Measurements from ENCODE around the gene BIRC3. TPM values are rescaled to one million over a fixed set of nuclear protein-coding genes. Genes with fewer than 3 reads are reported as not detected.

Gene BIRC3
- total and polyA plus RNA-seq, 2 of the 8 experiments (the other 6 are each of a cell fraction or from before 2014, with no cell fraction given): 0.08 to 0.20 TPM

DNA sequence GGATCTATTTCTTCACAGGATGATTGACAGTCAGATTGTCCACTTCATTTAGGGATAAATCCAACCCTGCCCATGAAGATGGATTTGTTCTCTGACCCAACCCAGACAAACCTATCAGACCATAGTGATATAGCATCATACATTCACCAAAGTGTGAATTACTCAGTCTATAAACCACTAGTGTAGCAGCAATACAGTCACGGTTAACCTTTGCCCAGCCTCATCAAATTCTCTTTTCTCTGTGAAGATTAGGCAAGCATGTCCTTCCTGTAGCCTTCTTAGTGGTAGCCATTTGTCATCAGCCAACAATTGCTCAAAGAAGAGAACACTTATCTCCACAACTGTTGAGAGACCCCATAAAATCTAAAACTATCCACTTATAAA lies 15.3 kb downstream of the BIRC3 start:
- CTCF ChIA-PET (ENCODE audit: partially characterized antibody): interaction anchor here (1.2 kb wide), 1 partner anchor 9 kb away, joined by 7 read pairs; no protein-coding TSS in a partner anchor
- 97% methylated on average over 1 of the region's 1 CpG; no CpG with 5 or more reads in 1 of the 2 experiments for WGBS, 2 experiments (ENCODE audit: extremely low coverage in 1 of 2, insufficient coverage in 1 of 2, insufficient read length in 1 of 2, insufficient replicate concordance in 2 of 2, low coverage in 1 of 2, low lambda C conversion rate in 2 of 2, missing lambda C conversion rate in 1 of 2)
- TF ChIP-seq EZH2 (IDR thresholded peaks at IDR 0.05; ENCODE audit: low read depth, low read length, severe bottlenecking) (no peak), NANOG (IDR thresholded peaks at IDR 0.05; ENCODE audit: insufficient read depth, low read depth, low read length, poor library complexity, severe bottlenecking) (no peak), TAF7 (optimal IDR thresholded peaks at IDR 0.05; ENCODE audit: borderline replicate concordance, low read depth, low read length) (no peak), GTF2F1 (IDR thresholded peaks at IDR 0.05; ENCODE audit: borderline replicate concordance, low read depth, low read length) (no peak), SUZ12 (IDR thresholded peaks at IDR 0.05; ENCODE audit: low read length) (no peak), POLR2A (IDR thresholded peaks at IDR 0.05; ENCODE audit: control extremely low read depth in 1 of 2, low read depth in 2 of 2, low read length in 2 of 2) (no peak), HDAC2 (IDR thresholded peaks at IDR 0.05; ENCODE audit: borderline replicate concordance in 1 of 2, low read depth in 2 of 2, low read length in 2 of 2) (no peak)
- TF ChIP-seq, protein P1, sequence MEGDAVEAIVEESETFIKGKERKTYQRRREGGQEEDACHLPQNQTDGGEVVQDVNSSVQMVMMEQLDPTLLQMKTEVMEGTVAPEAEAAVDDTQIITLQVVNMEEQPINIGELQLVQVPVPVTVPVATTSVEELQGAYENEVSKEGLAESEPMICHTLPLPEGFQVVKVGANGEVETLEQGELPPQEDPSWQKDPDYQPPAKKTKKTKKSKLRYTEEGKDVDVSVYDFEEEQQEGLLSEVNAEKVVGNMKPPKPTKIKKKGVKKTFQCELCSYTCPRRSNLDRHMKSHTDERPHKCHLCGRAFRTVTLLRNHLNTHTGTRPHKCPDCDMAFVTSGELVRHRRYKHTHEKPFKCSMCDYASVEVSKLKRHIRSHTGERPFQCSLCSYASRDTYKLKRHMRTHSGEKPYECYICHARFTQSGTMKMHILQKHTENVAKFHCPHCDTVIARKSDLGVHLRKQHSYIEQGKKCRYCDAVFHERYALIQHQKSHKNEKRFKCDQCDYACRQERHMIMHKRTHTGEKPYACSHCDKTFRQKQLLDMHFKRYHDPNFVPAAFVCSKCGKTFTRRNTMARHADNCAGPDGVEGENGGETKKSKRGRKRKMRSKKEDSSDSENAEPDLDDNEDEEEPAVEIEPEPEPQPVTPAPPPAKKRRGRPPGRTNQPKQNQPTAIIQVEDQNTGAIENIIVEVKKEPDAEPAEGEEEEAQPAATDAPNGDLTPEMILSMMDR (IDR thresholded peaks at IDR 0.05; ENCODE audit: control extremely low read depth in 1 of 3, insufficient read depth in 1 of 3, low read depth in 1 of 3, low read length in 3 of 3): no peak
- TF ChIP-seq, protein P2, sequence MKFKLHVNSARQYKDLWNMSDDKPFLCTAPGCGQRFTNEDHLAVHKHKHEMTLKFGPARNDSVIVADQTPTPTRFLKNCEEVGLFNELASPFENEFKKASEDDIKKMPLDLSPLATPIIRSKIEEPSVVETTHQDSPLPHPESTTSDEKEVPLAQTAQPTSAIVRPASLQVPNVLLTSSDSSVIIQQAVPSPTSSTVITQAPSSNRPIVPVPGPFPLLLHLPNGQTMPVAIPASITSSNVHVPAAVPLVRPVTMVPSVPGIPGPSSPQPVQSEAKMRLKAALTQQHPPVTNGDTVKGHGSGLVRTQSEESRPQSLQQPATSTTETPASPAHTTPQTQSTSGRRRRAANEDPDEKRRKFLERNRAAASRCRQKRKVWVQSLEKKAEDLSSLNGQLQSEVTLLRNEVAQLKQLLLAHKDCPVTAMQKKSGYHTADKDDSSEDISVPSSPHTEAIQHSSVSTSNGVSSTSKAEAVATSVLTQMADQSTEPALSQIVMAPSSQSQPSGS (IDR thresholded peaks at IDR 0.05; ENCODE audit: low read length): no peak

More for the DNA sequence above, 15.3 kb downstream of the BIRC3 start:
- H3K79me2 ChIP-seq (ENCODE audit: control insufficient read depth in 1 of 2, insufficient read depth in 2 of 2, low read length in 2 of 2): no peaks in the 10 kb centered on the region
- H3K4me1 ChIP-seq (replicated peaks in 1 of 4; ENCODE audit: control insufficient read depth in 3 of 4, insufficient read depth in 4 of 4, low read length in 3 of 4): no peaks in the 10 kb centered on the region
- no peak overlapping the region for H3K4ac ChIP-seq (replicated peaks; ENCODE audit: insufficient read length, low read depth, low read length)
- H4K8ac ChIP-seq (ENCODE audit: extremely low read depth, insufficient read depth, low read length): no peak overlapping the region
- no peak overlapping the region for H3K9ac ChIP-seq (replicated peaks in 1 of 4; ENCODE audit: extremely low read depth in 1 of 4, low read depth in 3 of 4, low read length in 3 of 4)
- H2BK5ac ChIP-seq (ENCODE audit: low read depth, low read length): no peak overlapping the region
- no peak overlapping the region for H3K23ac ChIP-seq (ENCODE audit: insufficient read length)
- H2BK20ac ChIP-seq (ENCODE audit: low read length): no peak overlapping the region
- no peak overlapping the region for H3K14ac ChIP-seq (ENCODE audit: insufficient read length)
- no peak overlapping the region for H3K56ac ChIP-seq (replicated peaks; ENCODE audit: insufficient read length, low read depth, low read length)
- no peaks in the 10 kb centered on the region for H3K79me1 ChIP-seq (ENCODE audit: low read depth, low read length)
- H2BK15ac ChIP-seq (ENCODE audit: low read length): no peak overlapping the region
- no peaks in the 10 kb centered on the region for H3K23me2 ChIP-seq (ENCODE audit: low read depth, low read length)
- H3K27me3 ChIP-seq (replicated peaks in 1 of 4; ENCODE audit: control insufficient read depth in 3 of 4, extremely low read depth in 1 of 4, insufficient read depth in 3 of 4, low read length in 3 of 4): no peaks in the 10 kb centered on the region
- no peak overlapping the region for H4K5ac ChIP-seq (ENCODE audit: insufficient read length, low read depth, low read length)
- DNase-seq (ENCODE audit: low read depth in 1 of 2, low spot score in 2 of 2): no peak
- H2BK12ac ChIP-seq (ENCODE audit: low read depth, low read length): no peak overlapping the region
- FAIRE-seq: no peak
- no peaks in the 10 kb centered on the region for H3K9me3 ChIP-seq (ENCODE audit: insufficient read depth in 2 of 2, low read depth in 1 of 2, low read length in 1 of 2)
- no peak overlapping the region for H3K4me3 ChIP-seq (ENCODE audit: extremely low read depth in 1 of 4, insufficient read depth in 2 of 4, low read depth in 3 of 4, low read length in 4 of 4)
- H3K18ac ChIP-seq (ENCODE audit: extremely low read depth, low read length): no peak overlapping the region
- no peak overlapping the region for H3K27ac ChIP-seq (ENCODE audit: low read depth, low read length)
- H2AFZ ChIP-seq (ENCODE audit: low read length): 0 out of 2 replicates have a peak overlapping the region, but pooled peaks have one; percentile 43
- no peak overlapping the region for H4K91ac ChIP-seq (replicated peaks; ENCODE audit: insufficient read length, low read length)
- H3K36me3 ChIP-seq (ENCODE audit: control insufficient read depth in 2 of 4, insufficient read depth in 4 of 4, low read length in 3 of 4): no peaks in the 10 kb centered on the region
- H2AK5ac ChIP-seq (ENCODE audit: low read depth, low read length): no peak overlapping the region
- POLR2A ChIA-PET (ENCODE audit: partially characterized antibody): interaction anchor here (1.0 kb wide), 1 partner anchor 17 kb away, joined by 3 read pairs; no protein-coding TSS in a partner anchor
- no peak overlapping the region for H2BK120ac ChIP-seq (replicated peaks; ENCODE audit: low read depth, low read length)
- H4K20me1 ChIP-seq (replicated peaks in 1 of 2; ENCODE audit: control insufficient read depth in 1 of 2, insufficient read depth in 2 of 2, low read length in 2 of 2): no peaks in the 10 kb centered on the region
- no peak overlapping the region for H3K4me2 ChIP-seq (ENCODE audit: insufficient read depth in 1 of 2, low read depth in 2 of 2, low read length in 2 of 2)
